ENCODE data around the gene UAP1L1. TPM values are rescaled to one million over a fixed set of nuclear protein-coding genes. Genes with fewer than 3 reads are reported as not detected.

UAP1L1 gene
- total and polyA plus RNA-seq, 2 of the 4 experiments (the other 2 are of a cell fraction): 2.3 to 9.8 TPM

DNA sequence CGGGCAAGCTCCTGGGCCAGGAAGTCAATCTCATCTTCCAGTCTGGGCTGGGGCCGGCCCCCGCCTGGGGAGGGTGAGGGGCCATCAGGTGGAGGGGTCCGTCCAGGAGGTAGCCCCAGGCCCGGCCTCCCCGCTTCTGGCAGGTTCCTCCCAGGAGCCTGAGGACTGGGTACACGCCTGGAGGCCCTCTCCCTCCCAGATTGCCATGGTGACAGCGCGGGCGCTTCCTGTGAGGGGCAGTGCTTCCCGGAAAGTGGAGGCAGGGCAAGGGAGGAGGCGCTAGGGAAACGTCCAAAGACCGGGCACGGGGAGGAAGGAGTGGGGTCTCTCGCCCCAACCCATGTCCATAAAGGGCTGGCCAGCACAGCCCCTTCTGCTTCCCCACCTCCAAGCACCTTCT is 36.2 kb upstream of the UAP1L1 start:
- dilution Hi-C loops (cut with HindIII; ENCODE audit: low sequenced_read_pairs, unreplicated experiment) (no loop called here), intact Hi-C loops (cut with micrococcal nuclease) (no loop called here), in situ Hi-C loops (cut with MboI; ENCODE audit: low sequenced_read_pairs) (no loop called here)
- Histone ChIP-seq H4K91ac (ENCODE audit: insufficient read depth, low read depth, low read length) (no peak overlapping the region), H3K4me3 (ENCODE audit: insufficient read depth, low read depth, low read length) (no peak overlapping the region), H3K14ac (replicated peaks; ENCODE audit: low read depth, low read length) (no peak overlapping the region), H2AFZ (replicated peaks; ENCODE audit: low read length, poor library complexity) (no peak overlapping the region), H3K56ac (ENCODE audit: extremely low read depth, insufficient read depth, low read length) (no peak overlapping the region), H3K4ac (ENCODE audit: low read depth, low read length) (no peak overlapping the region), H4K5ac (ENCODE audit: low read depth, low read length) (no peak overlapping the region), H2BK20ac (ENCODE audit: low read depth, low read length) (no peak overlapping the region), H3K79me1 (ENCODE audit: low read depth in 1 of 2, low read length in 2 of 2) (peaks cover 5 to 16% of the 10 kb centered on the region in 2 experiments; a peak in 3 of 4 replicates), H3K36me3 (ENCODE audit: control insufficient read depth, insufficient read depth, low read length) (peaks cover 17% of the 10 kb centered on the region), H3K4me2 (ENCODE audit: low read depth, low read length) (no peak overlapping the region), H3K4me1 (ENCODE audit: control insufficient read depth, insufficient read depth, low read length) (peaks cover 11% of the 10 kb centered on the region), H3K27me3 (ENCODE audit: control insufficient read depth, insufficient read depth, low read length) (no peaks in the 10 kb centered on the region), H2AK9ac (replicated peaks; ENCODE audit: low read depth, low read length, poor library complexity) (no peak overlapping the region), H3K9me3 (ENCODE audit: control insufficient read depth, insufficient read depth, low read length) (no peaks in the 10 kb centered on the region), H3K27ac (ENCODE audit: insufficient read depth, low read length) (no peak overlapping the region), H2AK5ac (ENCODE audit: low read depth, low read length) (no peak overlapping the region), H4K20me1 (ENCODE audit: insufficient read depth, low read length) (peaks cover 30% of the 10 kb centered on the region), H2BK120ac (ENCODE audit: low read depth, low read length) (no peak overlapping the region), H3K23ac (ENCODE audit: low read depth, low read length) (no peak overlapping the region), H2BK15ac (ENCODE audit: low read depth, low read length) (no peak overlapping the region), H3K18ac (ENCODE audit: low read depth, low read length) (no peak overlapping the region), H3K9ac (ENCODE audit: low read depth, low read length) (no peak overlapping the region), H3K9me1 (ENCODE audit: insufficient read depth, low read length) (no peaks in the 10 kb centered on the region), H2BK5ac (ENCODE audit: low read depth, low read length, poor library complexity, severe bottlenecking) (no peak overlapping the region), H4K8ac (ENCODE audit: low read depth in 2 of 2, low read length in 2 of 2) (no peak overlapping the region)
- DNase-seq (no peak), ATAC-seq (ENCODE audit: low read depth) (no peak)
- TF ChIP-seq CEBPB (IDR thresholded peaks at IDR 0.05; ENCODE audit: low read depth, low read length) (no peak), MAZ (IDR thresholded peaks at IDR 0.05; ENCODE audit: borderline replicate concordance, low read depth, low read length) (no peak), MXI1 (IDR thresholded peaks at IDR 0.05; ENCODE audit: borderline replicate concordance, low read depth, low read length) (no peak), RFX5 (IDR thresholded peaks at IDR 0.05; ENCODE audit: low read depth, low read length) (no peak)
- WGBS, 2 experiments (ENCODE audit: extremely low coverage in 2 of 2, insufficient read length in 1 of 2): 42% methylated on average over 2 of the region's 16 CpGs; no CpG with 5 or more reads in 1 of the 2 experiments
- ChIA-PET CTCF (no interaction called here), POLR2A (ENCODE audit: unreplicated experiment) (no interaction called here)
- no TSS peak for BruUV-seq (replicated peaks)
